Stimulated activated CD4-positive, alpha-beta T cell treated with anti-CD3 and anti-CD28 coated beads, Interleukin-4, amount 100 ng/mL, for 48 hours (primary cell): ENCODE data around the gene CES3.
"Not testable (repeated sequence)": the region's sequence is repeated elsewhere in the genome, so short reads cannot be mapped to it uniquely, and the experiment has no call there.

Experiments
- DNase-seq, 2 donors: peaks; one replicate each; pipeline ENCODE4 v3.0.0-alpha.2; 2020; ENCODE audit warnings: low read depth in 2 of 2

Gene CES3

DNA sequence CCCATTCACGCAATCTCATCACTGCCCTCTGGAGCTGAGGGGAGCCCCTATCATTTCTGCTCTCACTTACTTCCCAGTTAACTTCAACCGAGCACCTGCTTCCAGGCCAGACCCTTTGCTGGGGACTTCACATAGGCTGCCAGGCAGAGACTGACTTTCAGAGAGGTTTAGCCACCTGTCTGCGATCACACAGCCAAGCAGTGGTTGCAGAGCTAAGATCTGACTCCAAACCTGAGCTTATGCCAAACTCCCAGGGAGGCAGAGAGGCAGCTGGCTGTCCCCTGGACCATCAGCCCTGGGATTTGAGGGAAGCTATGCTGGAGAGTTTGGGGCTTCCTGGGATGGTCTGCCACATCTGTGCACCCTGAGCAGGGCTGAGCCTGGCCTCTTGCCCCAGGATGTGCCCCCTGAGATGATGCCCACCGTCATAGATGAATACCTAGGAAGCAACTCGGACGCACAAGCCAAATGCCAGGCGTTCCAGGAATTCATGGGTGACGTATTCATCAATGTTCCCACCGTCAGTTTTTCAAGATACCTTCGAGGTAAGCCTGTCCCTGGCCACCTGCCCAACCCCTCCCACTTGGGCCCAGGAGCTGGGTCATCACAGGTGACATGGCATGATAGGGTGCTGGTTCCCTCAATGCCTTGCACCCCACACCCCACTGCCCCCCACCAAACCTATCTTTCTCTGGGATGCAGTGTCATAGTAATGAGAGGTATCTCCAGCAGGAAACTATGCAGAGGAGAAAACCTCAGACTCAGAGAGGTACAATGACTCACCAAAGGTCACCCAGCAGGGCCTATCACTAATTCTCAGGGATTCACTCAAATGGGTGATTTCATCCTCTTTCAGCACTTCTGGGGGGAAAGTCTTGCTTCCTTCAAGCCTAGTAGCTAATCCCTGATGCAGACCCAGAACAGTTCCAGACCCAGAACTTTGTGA lies 10.0 kb downstream of the CES3 start:
- no peak for DNase-seq

DNA sequence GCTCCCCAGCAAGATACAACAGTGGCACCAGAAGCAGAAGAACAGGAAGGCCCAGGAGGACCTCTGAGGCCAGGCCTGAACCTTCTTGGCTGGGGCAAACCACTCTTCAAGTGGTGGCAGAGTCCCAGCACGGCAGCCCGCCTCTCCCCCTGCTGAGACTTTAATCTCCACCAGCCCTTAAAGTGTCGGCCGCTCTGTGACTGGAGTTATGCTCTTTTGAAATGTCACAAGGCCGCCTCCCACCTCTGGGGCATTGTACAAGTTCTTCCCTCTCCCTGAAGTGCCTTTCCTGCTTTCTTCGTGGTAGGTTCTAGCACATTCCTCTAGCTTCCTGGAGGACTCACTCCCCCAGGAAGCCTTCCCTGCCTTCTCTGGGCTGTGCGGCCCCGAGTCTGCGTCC lies 11.9 kb downstream of the CES3 start:
- no peak for DNase-seq

DNA sequence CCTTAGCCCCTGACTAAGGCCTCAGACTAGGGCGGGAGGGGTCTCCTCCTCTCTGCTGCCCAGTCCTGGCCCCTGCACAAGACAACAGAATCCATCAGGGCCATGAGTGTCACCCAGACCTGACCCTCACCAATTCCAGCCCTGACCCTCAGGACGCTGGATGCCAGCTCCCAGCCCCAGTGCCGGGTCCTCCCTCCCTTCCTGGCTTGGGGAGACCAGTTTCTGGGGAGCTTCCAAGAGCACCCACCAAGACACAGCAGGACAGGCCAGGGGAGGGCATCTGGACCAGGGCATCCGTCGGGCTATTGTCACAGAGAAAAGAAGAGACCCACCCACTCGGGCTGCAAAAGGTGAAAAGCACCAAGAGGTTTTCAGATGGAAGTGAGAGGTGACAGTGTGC lies 12.7 kb downstream of the CES3 start:
- no peak for DNase-seq

DNA sequence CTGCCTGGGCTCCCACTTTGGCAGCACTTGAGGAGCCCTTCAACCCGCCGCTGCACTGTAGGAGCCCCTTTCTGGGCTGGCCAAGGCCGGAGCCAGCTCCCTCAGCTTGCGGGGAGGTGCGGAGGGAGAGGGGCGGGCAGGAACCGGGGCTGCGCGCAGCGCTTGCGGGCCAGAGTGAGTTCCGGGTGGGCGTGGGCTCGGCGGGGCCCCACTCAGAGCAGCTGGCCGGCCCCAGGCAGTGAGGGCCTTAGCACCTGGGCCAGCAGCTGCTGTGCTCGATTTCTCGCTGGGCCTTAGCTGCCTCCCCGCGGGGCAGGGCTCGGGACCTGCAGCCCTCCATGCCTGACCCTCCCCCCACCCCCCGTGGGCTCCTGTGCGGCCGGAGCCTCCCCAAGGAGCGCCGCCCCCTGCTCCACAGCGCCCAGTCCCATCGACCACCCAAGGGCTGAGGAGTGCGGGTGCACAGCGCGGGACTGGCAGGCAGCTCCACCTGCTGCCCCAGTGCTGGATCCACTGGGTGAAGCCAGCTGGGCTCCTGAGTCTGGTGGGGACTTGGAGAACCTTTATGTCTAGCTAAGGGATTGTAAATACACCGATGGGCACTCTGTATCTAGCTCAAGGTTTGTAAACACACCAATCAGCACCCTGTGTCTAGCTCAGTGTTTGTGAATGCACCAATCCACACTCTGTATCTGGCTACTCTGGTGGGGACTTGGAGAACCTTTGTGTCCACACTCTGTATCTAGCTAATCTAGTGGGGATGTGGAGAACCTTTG lies 13.3 kb downstream of the CES3 start:
- DNase-seq: not testable (repeated sequence)

GRCh38 chr16:66974932-66975246 lies 13.8 kb downstream of the CES3 start:
- peak; percentile 44 to 48 for DNase-seq

GRCh38 chr16:66975302-66975893 lies 14.3 kb downstream of the CES3 start:
- DNase-seq: no peak

GRCh38 chr16:66976746-66977145 lies 15.7 kb downstream of the CES3 start:
- no peak for DNase-seq

DNA sequence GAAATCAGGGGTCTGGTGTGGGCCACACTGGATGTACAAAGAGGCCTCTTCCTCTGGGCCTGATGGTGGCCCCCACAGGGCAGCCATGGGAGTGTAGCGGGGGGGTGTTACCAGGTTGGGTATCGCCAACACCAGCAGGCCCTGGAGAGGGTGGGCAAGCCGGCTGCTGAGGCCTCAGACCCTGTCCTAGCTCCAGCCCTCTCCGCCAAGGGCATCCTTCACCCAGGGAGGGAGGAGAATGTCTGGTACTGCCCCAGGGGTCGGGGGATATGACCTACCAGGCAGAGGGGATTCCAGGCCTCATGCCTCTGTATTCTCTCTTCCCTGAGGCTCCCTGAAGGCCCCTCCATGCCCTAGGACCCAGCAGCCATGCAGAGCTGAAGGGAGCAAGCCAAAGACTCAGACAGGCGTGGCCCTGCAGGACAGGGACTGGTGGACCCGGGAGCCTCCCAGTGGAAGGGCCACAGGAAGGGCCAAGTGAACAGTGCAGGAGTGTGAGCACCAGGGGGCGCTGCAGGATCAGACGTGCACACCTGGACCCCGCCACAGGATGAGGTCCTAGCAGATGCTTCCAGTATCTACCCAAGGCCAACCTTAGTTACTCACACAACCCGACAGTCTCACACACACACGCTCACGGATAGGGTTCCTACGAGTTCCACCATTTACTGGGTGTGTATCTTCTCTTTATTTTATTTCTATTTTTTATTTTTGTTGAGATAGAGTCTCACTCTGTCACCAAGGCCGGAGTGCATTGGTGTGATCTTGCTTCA lies 16.5 kb downstream of the CES3 start:
- DNase-seq: peak; percentile 87 to 94

- no peak for DNase-seq
These were observed 18.1 kb downstream of the CES3 start for GRCh38 chr16:66979011-66979717.

DNA sequence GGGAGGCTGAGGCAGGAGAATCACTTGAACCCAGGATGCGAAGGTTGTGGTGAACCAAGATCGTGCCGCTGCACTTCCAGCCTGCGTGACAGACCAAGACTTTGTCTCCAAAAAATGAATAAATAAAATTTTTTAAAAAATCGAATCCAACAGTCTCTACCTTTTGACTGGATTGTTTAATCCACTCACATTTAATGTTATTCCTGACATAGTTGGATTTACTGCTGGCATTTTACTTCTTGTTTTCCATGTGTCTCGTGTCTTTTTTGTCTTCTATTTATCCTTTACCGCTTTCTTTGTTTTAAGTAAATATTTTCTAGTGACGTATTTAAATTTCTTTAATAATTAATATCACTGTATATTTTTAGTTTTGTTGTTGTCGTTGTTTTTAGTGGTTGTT lies 22.0 kb downstream of the CES3 start:
- DNase-seq: no peak

DNA sequence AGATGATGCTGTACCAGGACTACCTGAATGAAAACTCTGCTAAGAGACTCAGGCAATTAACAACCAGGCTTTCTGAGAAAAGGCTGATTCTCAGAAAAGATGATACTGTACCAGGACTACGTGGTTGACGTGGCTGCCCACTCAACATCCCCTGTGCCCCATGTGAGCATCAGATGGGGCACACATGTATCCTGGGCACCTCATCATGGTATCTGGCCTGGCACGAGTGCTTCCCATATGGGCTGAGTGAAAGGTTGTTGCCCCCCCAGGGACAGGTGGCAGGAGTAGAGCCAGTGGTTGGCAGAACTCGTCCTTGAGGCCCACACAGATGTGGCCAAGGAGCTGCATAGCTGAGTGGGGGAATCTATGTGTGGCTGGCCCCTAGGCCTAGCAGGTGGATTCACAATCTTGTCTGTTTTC lies 23.8 kb downstream of the CES3 start:
- DNase-seq: peak; percentile 60 to 68

- no peak for DNase-seq
These were observed 25.5 kb downstream of the CES3 start for GRCh38 chr16:66986559-66986958.

GRCh38 chr16:66988197-66988788 lies 27.2 kb downstream of the CES3 start, which contains the start of gene CES4A:
CES4A (plus strand) TSS chr16:66988589; CDS start chr16:66988773, 184 bp downstream.
- DNase-seq: no peak

DNA sequence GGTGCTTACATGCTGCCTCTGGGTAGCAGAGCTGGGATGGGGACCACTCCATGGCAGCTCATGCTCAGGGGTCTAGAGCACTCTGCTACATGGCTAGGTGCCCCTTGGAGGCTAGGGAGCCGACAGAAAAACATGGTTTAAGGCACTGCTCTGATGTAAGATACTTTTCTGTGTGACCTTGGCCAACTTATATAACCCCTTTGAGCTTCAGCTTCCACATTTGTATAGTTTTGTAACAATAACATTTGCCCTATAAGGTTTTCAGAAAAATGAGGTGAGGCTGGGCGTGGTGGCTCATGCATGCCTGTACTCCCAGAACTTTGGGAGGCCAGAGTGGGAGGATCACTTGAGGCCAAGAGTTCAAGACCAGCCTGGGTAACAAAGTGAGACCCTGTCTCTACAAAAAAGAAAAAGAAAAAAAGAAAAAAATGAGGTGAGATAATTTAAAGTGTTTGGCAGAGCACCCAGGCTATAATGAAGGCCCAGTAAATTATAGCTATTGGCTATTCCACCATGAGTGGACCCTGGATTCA lies 30.5 kb downstream of the CES3 start:
- DNase-seq: no peak

- DNase-seq: not testable (repeated sequence)
These were observed 32.5 kb downstream of the CES3 start for GRCh38 chr16:66993558-66993957.

DNA sequence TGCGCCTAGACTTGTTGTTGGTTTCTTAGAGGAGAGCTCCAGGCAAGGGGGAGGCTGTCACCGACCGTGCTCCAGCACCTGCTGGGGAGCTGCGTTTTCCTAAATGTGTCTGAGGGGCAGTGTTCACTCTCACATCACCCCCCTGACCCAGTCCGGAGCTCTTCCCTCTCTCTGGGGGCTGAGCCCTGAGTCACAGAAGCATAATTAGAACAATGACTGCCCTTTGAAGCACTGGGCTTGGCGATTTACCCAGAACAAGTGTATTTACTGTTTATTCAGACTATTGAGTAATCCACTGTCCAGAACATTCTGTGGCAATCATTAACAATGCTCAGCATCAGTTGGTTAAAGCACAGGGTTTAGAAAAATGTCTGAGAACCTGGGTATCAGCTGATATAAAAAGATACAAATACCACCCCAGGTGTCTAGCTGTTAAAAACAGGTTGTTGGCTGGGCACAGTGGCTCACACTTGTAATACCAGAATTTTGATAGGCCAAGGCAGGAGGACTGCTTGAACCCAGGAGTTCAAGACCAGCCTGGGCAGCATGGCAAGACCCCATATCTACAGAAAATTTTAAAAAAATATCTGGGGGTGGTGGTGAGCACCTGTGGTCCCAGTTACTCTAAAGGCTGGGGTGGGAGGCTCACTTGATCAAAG lies 35.4 kb downstream of the CES3 start:
- DNase-seq: no peak

- no peak for DNase-seq
These were observed 35.9 kb downstream of the CES3 start for GRCh38 chr16:66996983-66997358.

- DNase-seq: peak in 1 of 2 donors; percentile 44
These were observed 39.6 kb downstream of the CES3 start for GRCh38 chr16:67000384-67001351.

- no peak for DNase-seq
These were observed 40.7 kb downstream of the CES3 start for GRCh38 chr16:67001726-67002125.
